NCI-H524 (cell line): ENCODE results near the gene LIFR.
"Not testable (repeated sequence)": the region's sequence is repeated elsewhere in the genome, so short reads cannot be mapped to it uniquely, and the experiment has no call there.

Experiments used
- DNase-seq, 2 experiments: peaks; one replicate each; lab custom pipeline; 2025; lab: John Stamatoyannopoulos, UW

Gene LIFR

DNA sequence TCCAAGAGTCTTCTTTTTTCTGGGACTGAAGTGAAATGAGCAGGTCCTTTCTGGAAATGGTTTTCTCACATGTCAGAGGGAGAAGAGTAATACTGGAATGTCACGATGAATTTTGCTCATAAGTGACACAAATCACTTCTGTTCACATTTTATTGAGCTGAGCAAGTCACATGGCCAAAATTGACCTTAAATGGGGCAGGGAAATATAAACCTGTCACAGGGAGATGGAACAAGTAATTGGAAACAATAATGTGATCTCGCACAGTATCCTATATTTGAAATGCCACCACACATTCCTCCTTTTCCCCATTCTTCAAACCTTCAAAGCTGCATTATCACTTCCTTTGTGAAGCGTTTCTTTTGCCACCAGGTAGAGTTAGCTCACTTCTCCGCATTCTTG is 25.2 kb upstream of the LIFR start:
- no peak for DNase-seq

DNA sequence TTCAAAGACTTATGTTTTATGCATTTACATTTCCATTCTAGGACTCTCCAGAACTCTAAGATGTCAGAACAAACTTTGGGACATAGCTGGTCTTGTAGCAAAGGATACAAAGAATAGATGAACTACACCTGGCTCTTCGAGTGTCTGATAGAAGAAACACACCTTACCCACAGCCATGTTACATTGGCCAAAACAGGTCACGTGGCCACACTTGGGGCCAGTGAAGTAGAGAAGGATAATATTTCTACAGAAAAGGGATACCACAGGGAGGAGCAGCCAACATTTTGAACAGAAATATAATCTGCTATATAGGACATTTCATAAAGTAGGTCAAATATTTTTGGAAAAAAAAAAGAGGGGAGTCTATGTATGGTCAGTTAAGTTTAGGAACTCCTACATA is 22.7 kb upstream of the LIFR start:
- DNase-seq: no peak

DNA sequence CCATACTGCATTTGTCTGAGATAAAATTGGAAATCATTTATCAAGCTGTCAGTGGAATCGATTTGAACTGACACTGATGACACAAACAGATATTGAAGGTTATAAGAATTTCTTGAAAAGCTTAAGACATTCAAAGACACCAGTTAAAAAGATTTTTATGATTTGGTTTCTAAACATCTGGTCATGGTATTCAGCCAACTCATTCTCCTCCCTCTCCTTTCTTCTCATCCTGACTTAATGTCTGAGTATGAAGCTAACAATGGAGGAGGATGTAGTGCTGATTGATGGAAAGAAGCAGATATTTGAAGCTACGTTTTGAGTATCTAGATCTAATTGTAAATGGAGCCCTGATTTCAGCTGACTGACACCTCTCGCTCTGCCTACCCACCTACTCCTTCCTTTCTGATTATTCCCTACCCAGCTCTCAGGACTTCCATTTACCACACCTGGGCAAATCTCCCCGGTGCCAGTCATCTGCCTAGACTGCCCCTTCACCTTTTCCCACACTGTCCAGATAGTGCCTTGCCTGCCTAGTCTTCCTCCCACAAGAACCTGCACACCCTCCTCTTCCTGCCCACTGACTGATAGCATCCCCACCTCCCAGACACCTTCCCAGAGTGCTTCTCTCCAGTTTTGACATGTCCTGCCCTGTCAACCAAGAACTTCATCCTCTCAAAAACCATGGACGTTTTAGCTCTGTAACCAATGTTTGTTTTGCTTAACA is 20.7 kb upstream of the LIFR start:
- no peak for DNase-seq

DNA sequence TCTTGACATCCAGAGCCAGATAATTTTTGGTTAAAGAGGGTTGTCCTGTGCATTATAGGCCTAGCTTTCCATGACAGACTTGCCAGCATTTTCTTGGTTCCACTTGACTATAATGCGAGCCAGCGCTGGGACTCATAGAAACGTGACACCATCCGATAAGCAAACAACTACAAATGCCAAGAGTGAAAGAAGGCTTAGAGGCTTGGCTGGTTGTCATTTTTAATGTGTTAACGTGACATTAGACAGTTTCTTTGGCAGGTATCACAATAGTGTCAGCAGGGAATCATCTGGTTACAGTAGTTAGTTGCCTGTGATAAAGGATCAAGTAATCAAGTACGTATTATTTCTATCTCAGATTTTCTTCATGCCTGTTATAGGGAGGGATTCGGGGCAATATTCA is 20.0 kb upstream of the LIFR start:
- DNase-seq: peak; percentile 14 to 58

DNA sequence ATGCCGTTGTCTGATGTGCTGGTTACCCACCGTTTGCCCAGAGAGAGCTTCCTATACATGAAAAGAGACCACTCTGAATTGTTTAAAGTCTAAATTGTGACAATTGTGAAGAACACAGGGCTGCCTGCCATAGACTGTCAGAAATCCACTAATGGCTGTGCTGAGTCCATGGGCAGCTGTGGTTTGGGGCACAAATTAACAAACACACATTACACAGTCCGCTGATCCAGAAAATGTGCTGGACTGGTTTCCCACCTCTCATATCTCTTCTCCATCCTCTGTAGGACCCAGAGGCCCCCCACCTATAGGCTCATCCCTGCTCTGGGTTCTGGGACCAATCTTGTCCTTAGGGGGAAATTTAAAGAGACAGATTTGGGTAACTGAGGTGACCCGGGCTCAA is 19.0 kb upstream of the LIFR start:
- no peak for DNase-seq

DNA sequence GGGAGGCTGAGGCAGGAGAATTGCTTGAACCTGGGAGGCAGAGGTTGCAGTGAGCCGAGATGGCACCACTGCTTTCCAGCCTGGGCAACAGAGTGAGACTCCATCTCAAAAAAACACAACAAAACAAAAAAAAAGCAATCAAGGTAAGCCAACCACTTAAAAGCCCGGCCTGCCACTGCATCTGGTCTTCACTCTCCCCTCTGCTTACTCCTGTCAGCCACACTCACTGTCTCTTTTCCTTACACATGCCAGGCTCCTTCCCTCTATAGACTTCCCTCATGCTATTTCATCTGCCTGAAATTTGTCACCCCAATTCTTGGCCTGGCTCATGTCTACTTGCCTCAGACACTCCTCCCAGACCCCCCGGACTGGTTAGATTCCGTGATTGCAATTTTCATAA is 17.6 kb upstream of the LIFR start:
- DNase-seq: no peak

DNA sequence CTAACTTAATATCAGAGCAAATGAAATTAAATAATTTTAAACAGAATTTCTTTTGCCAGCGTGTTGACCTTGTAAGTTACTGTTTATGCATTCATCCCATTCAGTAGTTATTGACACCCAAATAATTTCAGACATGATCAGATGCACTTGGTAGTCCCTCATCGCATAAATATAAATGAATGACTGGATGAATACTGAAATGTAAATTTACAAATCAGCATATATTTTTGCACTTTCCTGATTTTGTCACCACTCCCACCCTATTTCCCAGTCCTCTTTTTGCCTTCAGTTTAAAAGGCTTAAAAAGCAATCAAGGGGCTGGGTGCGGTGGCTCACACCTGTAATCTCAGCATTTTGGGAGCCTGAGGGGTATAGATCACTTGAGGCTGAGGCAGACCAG is 17.1 kb upstream of the LIFR start:
- no peak for DNase-seq

DNA sequence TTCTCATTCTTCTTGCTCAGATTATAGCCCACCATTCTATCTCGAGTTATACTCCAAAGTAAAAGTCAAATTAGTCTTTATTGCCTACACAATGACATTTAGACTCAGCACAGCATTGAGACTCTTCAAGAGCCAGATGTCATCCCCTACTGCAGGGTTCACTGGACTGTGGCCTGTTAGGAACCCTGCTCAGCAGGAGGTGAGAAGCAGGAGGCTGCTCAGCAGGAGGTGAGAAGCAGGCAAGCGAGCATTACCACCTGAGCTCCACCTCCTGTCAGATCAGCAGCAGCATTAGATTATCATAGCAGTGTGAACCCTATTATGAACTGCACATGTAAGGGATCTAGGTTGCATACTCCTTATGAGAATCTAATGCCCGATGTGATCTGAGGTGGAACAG is 12.7 kb upstream of the LIFR start:
- peak; percentile 82 to 90 for DNase-seq

DNA sequence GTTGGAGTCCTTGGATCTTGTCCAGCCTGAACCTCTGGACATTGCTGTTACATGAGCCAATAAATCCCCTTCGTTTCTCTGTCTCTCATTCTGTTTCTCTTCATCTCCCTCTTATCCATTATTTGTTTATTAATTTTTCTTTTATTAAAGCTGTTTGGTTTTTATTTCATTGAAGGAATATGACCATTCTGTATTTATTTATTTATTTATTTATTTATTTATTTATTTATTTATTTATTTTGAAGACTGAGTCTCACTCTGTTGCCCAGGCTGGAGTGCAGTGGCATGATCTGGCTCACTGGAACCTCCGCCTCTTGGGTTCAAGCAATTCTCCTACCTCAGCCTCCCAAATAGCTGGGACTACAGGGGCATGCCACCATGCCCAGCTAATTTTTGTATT is 10.9 kb upstream of the LIFR start:
- not testable (repeated sequence) for DNase-seq

DNA sequence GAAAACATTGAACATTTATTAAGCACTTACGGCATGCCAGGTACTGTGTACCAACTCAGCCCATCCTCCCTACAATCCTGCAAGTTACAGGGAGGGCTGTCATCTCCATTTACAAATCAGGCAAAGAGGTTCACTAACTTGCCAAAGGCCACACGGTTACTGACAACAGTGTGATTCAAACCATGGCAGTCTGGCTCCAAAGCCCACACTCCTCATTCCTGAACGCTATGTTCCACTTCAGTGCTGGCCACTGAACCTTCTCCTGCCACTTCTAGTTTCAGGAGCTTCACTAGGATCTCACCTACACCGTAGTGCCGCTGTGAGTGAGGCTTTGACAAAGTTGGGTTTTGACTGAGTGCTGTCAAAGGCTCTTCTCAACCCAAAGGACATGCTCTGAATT is 7.2 kb upstream of the LIFR start:
- no peak for DNase-seq

DNA sequence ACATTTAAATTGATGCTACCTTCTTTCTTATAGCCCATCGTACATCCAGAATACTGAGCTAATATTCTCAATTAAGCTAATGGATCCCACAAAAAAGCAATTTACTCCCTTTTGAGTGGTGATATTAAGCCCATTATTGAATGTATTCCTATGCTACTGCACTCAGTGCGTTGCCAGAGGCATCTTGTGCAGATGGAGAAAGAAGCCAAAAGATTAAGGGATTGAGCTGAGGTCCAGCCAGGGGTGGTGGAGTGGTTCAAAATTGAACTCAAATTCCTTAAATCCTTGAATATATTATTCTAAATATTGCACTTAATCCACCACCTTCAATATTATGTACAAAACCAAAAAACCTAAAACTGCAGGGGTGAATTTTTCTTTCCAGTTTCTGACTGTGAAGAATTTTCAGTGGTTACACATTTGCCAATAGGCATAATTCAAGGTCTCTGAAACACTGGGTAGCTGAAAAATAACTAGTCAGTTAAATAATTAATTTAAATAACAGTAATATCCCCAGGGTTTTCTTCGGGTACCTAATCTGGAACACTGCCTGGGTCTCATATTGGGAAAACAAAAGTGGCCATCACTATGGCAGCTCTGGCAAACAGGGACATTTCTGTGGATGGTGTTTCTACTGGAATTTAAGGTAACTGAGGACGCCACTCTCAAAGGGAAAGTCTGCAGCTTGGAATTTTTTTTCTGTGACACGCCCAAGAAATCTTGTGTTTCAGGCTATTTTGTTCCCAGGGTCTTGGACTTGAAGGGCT is 6.2 kb upstream of the LIFR start:
- DNase-seq: peak; percentile 41 to 65

DNA sequence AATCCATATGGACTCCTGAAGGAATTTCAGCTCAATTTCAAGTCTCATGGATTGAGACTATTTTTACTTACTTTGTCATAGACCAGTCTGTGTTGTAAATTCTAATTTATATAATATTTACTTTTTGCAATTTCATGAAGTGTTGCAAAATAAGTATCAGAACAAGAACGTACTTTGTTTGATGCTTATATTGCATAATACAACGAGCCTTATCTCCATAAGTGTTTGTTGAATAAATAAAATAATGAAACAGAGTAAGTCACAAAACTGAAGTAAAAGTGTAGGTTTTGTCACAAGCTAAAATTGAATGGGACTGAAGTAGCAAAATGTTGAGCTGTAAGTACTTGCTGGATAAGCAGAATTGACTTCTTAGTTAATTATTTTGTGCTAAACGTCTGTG is 3.0 kb upstream of the LIFR start:
- no peak for DNase-seq

DNA sequence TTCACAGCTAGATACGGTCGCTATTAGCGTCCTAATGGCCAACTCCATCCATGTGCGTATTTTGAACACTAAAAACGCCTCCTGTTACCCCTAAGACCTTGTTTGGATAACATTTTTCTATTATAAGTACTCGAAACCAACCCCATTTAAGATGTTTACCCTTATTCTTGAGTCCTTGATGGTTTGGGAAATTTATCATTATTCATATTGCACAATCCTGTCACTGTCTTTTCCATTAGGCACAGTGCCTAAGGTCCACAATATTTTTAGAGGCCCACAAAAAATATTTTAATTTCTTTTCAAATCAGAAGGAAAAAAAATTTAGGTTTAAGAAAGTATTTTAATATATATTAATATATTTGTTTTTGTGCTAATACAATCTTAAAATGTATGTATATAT is 1.3 kb upstream of the LIFR start:
- DNase-seq: no peak

DNA sequence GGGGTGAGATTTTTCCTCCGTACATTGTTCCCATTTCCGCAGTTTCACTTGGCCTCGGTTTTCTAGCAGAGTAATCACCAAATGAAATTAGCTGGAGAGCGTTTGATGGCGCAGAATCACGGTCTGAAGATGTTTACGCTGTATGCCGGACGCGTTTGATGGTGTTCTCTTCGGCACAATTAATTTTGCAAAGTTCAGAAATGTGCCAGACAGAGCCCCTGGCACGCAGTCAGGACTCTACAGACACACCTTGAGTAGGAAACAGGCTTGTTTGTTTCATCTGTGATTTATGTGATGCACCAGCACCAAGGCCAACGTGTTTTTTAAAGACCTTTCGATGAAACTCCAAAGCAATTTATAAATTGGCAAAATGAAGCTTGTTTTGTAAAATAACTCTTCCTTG is 863 bp upstream of the LIFR start:
- DNase-seq: no peak

DNA sequence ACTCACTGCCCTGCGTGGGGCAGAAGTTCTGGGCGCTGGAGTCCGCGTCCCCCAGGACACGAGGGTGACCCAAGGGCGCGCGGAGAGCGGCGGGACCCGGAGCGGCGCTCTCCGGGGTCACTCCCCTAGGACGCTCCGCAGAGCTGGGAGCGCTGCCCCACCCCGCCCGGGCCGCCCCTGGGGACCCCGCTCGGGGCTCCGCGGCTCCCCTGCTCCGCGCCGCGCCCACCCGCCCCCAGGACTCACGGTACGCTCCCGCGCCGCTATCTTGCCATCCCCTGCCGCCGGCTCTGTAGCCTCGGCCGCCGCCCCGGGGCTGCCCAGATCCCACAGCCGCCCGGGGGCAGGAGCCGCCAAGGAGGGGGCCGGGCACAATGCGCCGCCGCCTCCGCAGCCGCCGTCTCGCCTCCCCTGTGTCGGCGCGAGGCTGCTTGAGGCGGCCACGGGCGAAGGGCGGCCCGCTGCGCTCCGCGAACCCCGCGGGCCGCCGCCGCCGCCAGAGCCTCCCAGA is 303 bp downstream of the LIFR start:
- DNase-seq: peak; percentile 60 to 69

DNA sequence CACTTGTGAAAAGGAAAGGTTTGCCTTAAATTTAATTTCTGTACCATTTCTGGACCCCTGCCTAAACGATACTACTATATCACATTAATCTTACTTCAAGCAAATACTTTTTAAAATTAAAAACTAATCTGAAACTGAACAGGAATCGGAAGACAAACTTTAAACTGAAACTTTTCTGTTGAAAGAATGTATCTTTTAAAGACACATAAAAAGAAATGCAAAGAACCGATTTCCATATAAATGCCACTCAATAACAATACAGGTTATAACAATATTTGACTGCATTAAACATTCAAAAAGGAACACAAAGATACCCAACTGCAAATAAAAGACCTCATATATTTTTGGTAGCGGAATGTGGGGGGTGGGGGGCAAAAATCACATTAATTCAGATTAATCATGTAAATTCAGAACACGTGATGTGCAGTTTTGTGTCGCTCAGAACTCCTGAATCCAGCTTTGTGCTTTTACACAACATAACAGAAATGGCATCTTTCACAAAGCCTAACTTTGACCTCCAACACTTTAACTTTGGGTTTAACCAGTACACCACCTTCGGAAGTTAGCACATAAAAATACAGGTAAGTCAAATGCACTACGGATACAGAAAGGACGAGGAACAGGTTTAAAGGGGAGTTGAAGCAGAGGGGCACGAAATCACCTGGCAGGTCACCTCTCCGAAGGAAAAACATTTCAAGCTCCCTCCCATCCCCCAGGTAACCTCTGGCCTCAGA is 925 bp downstream of the LIFR start:
- DNase-seq: no peak

DNA sequence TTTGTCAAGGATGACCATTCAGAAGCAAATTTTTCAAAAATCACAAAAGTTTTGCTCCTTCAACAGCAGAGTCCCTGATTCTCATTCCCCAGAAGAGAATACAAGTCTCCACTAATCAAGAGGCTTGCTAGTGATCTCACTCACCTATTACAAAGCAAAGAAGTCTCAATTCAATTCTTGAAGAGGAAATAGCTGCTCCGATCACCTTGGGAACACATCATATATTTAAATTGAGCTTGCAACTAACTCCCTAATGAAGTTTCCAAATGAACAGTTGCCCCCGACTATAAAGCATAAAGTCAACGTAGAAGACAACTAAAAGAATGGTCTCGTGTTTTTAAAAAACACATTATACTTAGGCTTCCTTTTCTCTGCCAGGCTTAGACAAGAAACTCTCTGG is 1.6 kb downstream of the LIFR start:
- no peak for DNase-seq

DNA sequence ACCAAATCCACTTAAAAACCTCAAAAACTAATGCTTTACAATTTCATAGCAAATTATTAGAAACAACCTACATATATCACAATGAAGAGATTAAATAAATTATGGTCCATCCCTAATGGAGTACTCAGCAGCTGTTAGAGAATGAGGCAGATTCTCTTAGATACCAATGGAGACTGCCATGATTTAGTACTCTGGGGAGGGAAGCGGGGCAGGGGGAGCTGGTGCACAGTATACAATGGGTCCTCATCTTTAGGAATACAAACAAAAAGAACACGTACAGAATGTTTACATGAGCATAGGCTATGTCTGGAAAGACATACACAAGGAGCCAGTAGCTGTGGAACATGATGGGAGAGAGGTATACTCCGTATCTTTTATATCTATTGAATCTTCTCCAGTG is 2.0 kb downstream of the LIFR start:
- no peak for DNase-seq

DNA sequence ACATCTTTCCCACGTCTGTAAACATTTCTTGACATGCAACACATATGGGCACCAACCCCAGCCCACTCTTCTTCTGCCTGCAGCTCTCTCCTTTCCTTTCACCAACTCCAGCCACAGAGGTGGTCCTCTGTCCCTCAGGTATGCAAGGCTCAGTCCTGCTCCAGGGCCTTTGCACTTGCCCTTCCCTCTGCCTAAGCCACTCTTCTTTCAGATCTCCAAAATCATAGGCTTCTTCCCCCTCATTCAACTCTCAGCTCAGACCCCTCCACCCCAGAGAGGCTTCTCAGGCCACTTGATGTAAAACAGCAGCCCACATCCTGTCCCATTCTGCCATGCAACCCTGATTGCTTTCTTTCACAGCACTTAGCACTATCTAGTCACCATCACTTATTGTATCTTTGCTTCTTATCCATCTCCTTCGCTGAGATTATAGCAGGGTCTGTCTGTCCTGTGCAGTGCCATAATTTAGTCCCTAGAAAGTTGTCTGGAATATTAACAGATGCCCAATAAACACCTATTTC is 3.4 kb downstream of the LIFR start:
- DNase-seq: no peak

DNA sequence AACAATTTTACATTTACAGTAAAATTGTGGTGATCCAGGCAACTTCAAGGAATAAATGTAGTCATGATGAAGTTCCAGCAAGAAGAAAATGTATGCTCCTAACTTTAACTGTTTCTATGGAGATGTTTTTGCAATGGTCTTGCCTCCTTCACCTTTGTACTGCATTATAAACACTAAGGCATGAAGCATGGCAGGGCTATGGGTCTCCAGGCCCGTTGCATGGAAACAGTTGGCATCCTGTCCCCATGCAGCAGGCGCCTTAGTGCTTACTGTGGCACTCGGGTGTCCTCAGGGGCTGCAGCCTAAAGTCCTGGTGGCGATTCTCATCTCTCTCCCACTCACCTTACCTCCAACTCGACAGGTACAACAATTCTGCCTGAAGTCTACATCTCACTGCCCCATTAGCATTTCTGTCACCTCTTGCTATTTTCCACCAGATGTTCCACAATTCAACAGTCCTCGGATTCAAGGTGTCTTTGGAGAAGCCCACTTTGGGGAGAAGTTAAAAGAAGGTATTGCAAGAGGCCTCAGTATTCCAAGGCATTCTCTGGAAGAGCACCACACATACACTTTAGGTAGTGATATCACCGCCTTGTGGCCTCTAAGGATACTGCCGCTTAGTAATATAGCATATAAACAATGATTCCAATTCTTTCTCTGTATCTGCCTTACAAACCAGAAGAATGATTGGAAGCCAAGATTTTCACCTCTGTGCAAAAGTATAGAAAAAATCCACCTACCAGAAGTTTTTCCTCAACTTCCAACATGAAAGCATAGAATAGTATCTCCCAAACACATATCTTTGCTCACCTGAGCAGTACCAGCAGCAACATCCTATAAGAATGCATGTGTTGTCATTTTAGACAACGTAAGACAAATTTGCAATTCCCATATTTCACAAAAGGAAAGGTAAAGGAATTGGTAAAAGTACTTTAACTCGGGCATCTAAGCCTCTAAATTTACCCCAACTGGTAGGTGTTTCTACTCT is 5.1 kb downstream of the LIFR start:
- peak; percentile 18 to 71 for DNase-seq

DNA sequence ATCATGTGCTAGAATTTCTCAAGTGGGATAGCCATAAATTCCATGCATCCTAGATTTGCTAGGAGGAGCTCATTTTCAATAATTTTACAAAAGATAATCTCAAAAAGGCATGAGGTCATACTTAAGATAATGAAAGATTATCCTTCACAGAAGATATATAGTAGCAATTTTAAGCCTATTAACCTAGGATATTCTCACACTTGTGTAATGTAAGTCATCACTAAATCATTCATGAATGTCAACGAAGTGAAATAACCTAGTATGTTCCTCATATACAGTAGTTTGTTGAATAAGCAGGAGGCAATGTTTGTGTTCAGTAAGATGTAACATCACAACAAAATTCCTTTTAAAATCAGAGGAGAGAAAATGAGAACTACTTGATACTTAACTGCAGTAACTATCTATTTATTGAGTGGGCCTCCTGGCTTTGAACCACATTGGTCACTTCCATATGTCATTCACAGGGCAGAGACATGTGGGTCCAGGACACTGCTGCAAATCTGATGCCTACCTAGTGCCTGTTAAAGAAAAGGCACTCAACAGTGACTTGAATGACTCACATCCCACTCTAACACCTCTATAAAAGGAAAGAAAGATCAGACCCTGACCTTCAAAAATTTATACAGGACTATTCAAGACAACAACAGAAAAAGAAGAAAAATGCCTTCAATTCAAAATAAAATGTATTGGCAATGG is 8.2 kb downstream of the LIFR start:
- peak in 1 of 2 experiments; percentile 60 for DNase-seq
